Measurements from ENCODE around the gene TIE1. TPM values are rescaled to one million over a fixed set of nuclear protein-coding genes. Genes with fewer than 3 reads are reported as not detected.

The TIE1 gene
- total RNA-seq, 4 donors from 2014 or later = 8.8 to 23.3 (median 10.9) TPM

GRCh38 chr1:43267291-43267805, 33.4 kb upstream of the TIE1 start:
- intact Hi-C loops (cut with DNase I; ENCODE audit: low total_unique reads) = no loop called here
- H3K4me3 ChIP-seq (ENCODE audit: low read depth, poor library complexity, severe bottlenecking) = no peak overlapping the region
- no peak for TF ChIP-seq POLR2A (IDR thresholded peaks at IDR 0.05)
- TF ChIP-seq CTCF (IDR thresholded peaks at IDR 0.05) = no peak
- DNase-seq (ENCODE audit: low spot score in 2 of 2) = peak in 1 of 2 donors; percentile 31
- 89 to 90% methylated on average over 9 of the region's 9 CpGs for WGBS, 2 donors

GRCh38 chr1:43267818-43268425, 32.9 kb upstream of the TIE1 start:
- WGBS, 2 donors = 77 to 93% methylated on average over 3 of the region's 3 CpGs
- intact Hi-C loops (cut with DNase I; ENCODE audit: low total_unique reads) = no loop called here
- TF ChIP-seq CTCF (IDR thresholded peaks at IDR 0.05) (no peak), POLR2A (IDR thresholded peaks at IDR 0.05) (no peak)
- no peak overlapping the region for H3K4me3 ChIP-seq (ENCODE audit: low read depth, poor library complexity, severe bottlenecking)
- DNase-seq (ENCODE audit: low spot score in 2 of 2) = peak in 1 of 2 donors; percentile 59

- TF ChIP-seq CTCF (IDR thresholded peaks at IDR 0.05) (no peak), POLR2A (IDR thresholded peaks at IDR 0.05) (no peak)
- WGBS, 2 donors = 78% methylated on average over 7 of the region's 7 CpGs
- intact Hi-C loops (cut with DNase I; ENCODE audit: low total_unique reads) = no loop called here
- no peak within 1 kb of the TSS for H3K4me3 ChIP-seq (ENCODE audit: low read depth, poor library complexity, severe bottlenecking)
- DNase-seq (ENCODE audit: low spot score in 2 of 2) = peak in 1 of 2 donors; percentile 70
Observed at GRCh38 chr1:43269627-43270375, 31.0 kb upstream of the TIE1 start, which contains the start of gene TMEM125. TSS of gene TMEM125 (plus strand) at chr1:43269983. CDS start at chr1:43272723, 2,740 bp downstream.

DNA sequence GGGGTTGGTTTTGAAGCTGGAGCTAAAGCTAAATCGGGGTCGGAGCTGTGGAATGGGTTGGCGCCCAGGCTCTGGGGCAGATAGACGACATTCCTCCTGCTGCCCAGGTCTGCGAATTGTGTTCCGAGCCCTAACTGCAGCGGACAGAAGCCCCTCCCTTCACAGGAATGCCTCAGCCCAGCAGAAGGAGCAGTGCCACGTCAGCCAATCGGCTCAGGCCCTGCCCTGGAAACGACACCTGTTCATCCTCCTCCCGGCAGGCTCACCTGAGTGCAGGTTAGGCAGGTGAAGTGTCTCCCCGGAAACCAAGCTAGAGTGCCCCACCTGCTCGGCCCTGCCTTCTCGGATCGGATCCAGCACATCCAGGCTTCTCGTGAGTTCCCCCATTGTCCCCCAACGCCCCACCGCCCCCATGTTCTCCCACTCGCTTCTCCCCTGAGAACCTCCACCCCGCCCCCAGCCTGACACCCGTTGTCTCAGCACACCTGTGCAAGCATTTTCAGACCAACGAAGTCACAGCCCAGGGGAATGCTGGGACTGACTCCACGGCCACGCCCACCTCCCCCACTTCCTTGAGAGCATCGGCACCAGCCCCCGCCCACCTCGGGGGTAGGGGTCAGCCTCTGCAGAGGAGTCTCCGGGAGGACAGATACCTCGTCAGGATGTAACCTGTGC, 30.2 kb upstream of the TIE1 start:
- 9 to 12% methylated on average over 27 of the region's 29 CpGs for WGBS, 2 donors
- intact Hi-C loops (cut with DNase I; ENCODE audit: low total_unique reads) = no loop called here
- H3K4me3 ChIP-seq (ENCODE audit: low read depth, poor library complexity, severe bottlenecking) = no peak overlapping the region
- TF ChIP-seq POLR2A (IDR thresholded peaks at IDR 0.05) (no peak), CTCF (IDR thresholded peaks at IDR 0.05) (no peak)
- peak in 1 of 2 donors; percentile 83 for DNase-seq (ENCODE audit: low spot score in 2 of 2)

DNA sequence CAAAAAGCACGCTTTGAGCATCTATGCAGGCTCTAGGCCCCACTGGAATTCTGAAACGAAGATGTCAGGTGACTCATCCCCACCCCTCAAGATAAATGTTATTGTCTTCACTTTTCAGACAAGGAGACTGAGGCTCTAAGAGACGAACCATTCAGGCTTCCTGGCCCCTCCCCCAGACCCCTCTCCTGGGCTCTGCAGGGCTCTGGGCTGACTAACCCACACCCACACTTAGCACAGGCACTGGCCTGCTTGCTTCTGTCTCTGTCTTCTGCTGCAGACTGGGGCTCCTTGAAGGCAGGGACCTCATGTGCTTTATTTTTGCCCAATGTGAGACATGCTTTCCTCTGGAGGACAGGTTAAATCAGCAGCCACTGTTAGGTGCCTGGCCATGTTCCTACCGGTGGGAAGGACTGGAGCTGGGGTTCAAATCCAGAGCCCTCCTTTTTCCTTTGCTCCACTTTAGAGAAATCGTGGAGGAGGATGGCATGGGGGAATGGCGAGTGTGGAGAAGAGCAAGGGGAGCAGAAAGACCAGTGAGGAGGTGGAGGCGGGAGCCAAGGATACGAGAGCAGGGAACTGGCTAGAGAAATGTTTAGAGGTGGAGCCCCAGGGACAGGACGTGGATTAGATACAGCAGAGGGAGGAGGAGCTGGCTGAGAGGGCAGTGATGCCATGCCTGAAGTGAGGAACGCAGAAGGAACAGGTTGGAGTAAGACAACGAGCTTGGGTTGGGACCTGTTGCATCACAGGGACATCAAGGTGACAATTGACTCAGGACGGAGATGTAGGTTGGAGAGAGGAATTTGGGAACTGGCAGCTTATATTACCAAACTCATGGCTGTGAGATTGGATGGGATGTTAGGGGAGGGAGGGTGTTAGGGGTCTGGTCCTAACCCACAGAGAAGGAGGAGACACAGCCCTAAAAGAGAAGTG, 29.3 kb upstream of the TIE1 start:
- H3K4me3 ChIP-seq (ENCODE audit: low read depth, poor library complexity, severe bottlenecking) = no peak overlapping the region
- intact Hi-C loops (cut with DNase I; ENCODE audit: low total_unique reads) = no loop called here
- DNase-seq (ENCODE audit: low spot score in 2 of 2) = peak in 1 of 2 donors; percentile 71
- TF ChIP-seq CTCF (IDR thresholded peaks at IDR 0.05) (no peak), POLR2A (IDR thresholded peaks at IDR 0.05) (no peak)
- 64 to 68% methylated on average over 12 of the region's 12 CpGs for WGBS, 2 donors
